Astrocyte (in vitro differentiated cells and primary cell): Measurements from ENCODE around the gene CCDC69.

Source experiments
- CTCF ChIP-seq: IDR thresholded peaks from 2 replicates; pipeline ENCODE4 v1.5.1; 2011; ENCODE audit warnings: low read depth, mild to moderate bottlenecking, inconsistent platforms, low read length, moderate library complexity; ENCODE audit not compliant: insufficient read depth
- EZH2 ChIP-seq: IDR thresholded peaks from 2 replicates; pipeline ENCODE4 v1.6.1; 2012; ENCODE audit warnings: mild to moderate bottlenecking, low read length, inconsistent platforms; ENCODE audit not compliant: insufficient read depth

GRCh38 chr5:151240924-151241635 lies 17.2 kb upstream of the CCDC69 start:
- TF ChIP-seq EZH2 (no peak), CTCF (no peak)
